ENCODE measurements around the gene UQCR11. TPM values are rescaled to one million over a fixed set of nuclear protein-coding genes. Genes with fewer than 3 reads are reported as not detected.

Gene UQCR11
- total and polyA plus RNA-seq, 3 donors from 2014 or later = 45.8 to 105 (median 60.8) TPM

GRCh38 chr19:1592755-1593500 is 12.3 kb downstream of the UQCR11 start, which contains the start of gene MBD3:
Gene MBD3 (minus strand): TSS chr19:1592865. CDS start chr19:1592631, 234 bp downstream.
- 3 to 4% methylated on average over 15 to 32 of the region's 68 CpGs for WGBS, 2 donors
- peak within 1 kb of the TSS; percentile 82 to 96 for H3K27ac ChIP-seq
- intact Hi-C loops (cut with DNase I; ENCODE audit: low total_unique reads) = no loop called here

GRCh38 chr19:1592024-1592754 is 13.1 kb downstream of the UQCR11 start:
- intact Hi-C loops (cut with DNase I; ENCODE audit: low total_unique reads) = no loop called here
- Histone ChIP-seq H3K4me3 (peak overlapping the region; percentile 79 to 89), H3K9me3 (no peaks in the 10 kb centered on the region), H3K4me1 (peaks cover 15% of the 10 kb centered on the region), H3K27ac (peak overlapping the region; percentile 82 to 96), H3K27me3 (no peaks in the 10 kb centered on the region), H3K36me3 (ENCODE audit: low read depth, missing control alignments) (no peaks in the 10 kb centered on the region)
- 0% methylated on average over 11 to 84 of the region's 94 CpGs for WGBS, 2 donors
- peak; percentile 86 for DNase-seq
- peak in 1 of 3 experiments; percentile 19 for TF ChIP-seq CTCF (IDR thresholded peaks at IDR 0.05)
- no peak for TF ChIP-seq POLR2A (IDR thresholded peaks at IDR 0.05)

More at GRCh38 chr19:1592755-1593500, 12.3 kb downstream of the UQCR11 start, which contains the start of gene MBD3:
- no peaks in the 10 kb centered on the region for H3K36me3 ChIP-seq (ENCODE audit: low read depth, missing control alignments)
- peak in 1 of 3 experiments; percentile 32 for TF ChIP-seq CTCF (IDR thresholded peaks at IDR 0.05)
- no peak for TF ChIP-seq POLR2A (IDR thresholded peaks at IDR 0.05)
- peak within 1 kb of the TSS; percentile 79 to 89 for H3K4me3 ChIP-seq
- H3K9me3 ChIP-seq = no peaks in the 10 kb centered on the region
- DNase-seq = peak; percentile 95
- peaks cover 15% of the 10 kb centered on the region for H3K4me1 ChIP-seq
- H3K27me3 ChIP-seq = no peaks in the 10 kb centered on the region

- Histone ChIP-seq H3K9me3 (no peaks in the 10 kb centered on the region), H3K36me3 (ENCODE audit: low read depth, missing control alignments) (no peaks in the 10 kb centered on the region), H3K27ac (peak overlapping the region; percentile 82 to 96), H3K4me1 (peaks cover 15% of the 10 kb centered on the region), H3K4me3 (peak overlapping the region; percentile 79 to 89), H3K27me3 (no peaks in the 10 kb centered on the region)
- TF ChIP-seq POLR2A (IDR thresholded peaks at IDR 0.05) = no peak
- no peak for TF ChIP-seq CTCF (IDR thresholded peaks at IDR 0.05)
- no peak for DNase-seq
- 0% methylated on average over 27 to 31 of the region's 31 CpGs for WGBS, 2 donors
- intact Hi-C loops (cut with DNase I; ENCODE audit: low total_unique reads) = no loop called here
These were observed 13.7 kb downstream of the UQCR11 start for GRCh38 chr19:1591421-1592023.

- intact Hi-C loops (cut with DNase I; ENCODE audit: low total_unique reads) = no loop called here
- Histone ChIP-seq H3K4me3 (peak overlapping the region in 1 of 2 donors; percentile 89), H3K27me3 (no peaks in the 10 kb centered on the region), H3K36me3 (ENCODE audit: low read depth, missing control alignments) (no peaks in the 10 kb centered on the region), H3K4me1 (peaks cover 15% of the 10 kb centered on the region), H3K27ac (no peak overlapping the region), H3K9me3 (no peaks in the 10 kb centered on the region)
- 15 to 20% methylated on average over 10 of the region's 10 CpGs for WGBS, 2 donors
- TF ChIP-seq POLR2A (IDR thresholded peaks at IDR 0.05) (no peak), CTCF (IDR thresholded peaks at IDR 0.05) (no peak)
- DNase-seq = no peak
These were observed 14.4 kb downstream of the UQCR11 start for GRCh38 chr19:1590641-1591397.

Data from testis (tissue), 3 donors.